Activated T-cell treated with anti-CD3 and anti-CD28 coated beads, Interleukin-2, amount 50 U/mL, for 4 hours (primary cell): ENCODE measurements around the gene DNAJC5. TPM values are rescaled to one million over a fixed set of nuclear protein-coding genes. Genes with fewer than 3 reads are reported as not detected.
A peak's percentile ranks its signal among the peaks of the same experiment; 100 is the strongest.
"Not testable (repeated sequence)": the region's sequence is repeated elsewhere in the genome, so short reads cannot be mapped to it uniquely, and the experiment has no call there.

ENCODE experiments used
- ATAC-seq, 2 donors: fragments of 200-7000 bp; cut with Tn5 transposase; one replicate each; pipeline ENCODE4 v1.10.0; 2021
- DNase-seq: peaks from one replicate; pipeline ENCODE4 v3.0.0-alpha.2; 2020
- H3K27me3 Mint-ChIP-seq: one replicate; pipeline ENCODE4 v1.8.0; 2021; ENCODE audit warnings: low read depth, mixed read lengths
- H3K36me3 Mint-ChIP-seq: one replicate; pipeline ENCODE4 v1.8.0; 2022; ENCODE audit warnings: mixed read lengths; ENCODE audit not compliant: insufficient read depth
- H3K4me1 Mint-ChIP-seq: one replicate; pipeline ENCODE4 v1.8.0; 2021; ENCODE audit warnings: low read depth, mixed read lengths
- H3K4me3 Mint-ChIP-seq: one replicate; pipeline ENCODE4 v1.8.0; 2021; ENCODE audit warnings: mild to moderate bottlenecking, moderate library complexity, mixed read lengths
- H3K9me3 Mint-ChIP-seq: one replicate; pipeline ENCODE4 v1.8.0; 2021; ENCODE audit warnings: mixed read lengths
- total RNA-seq, 3 donors: library from RNA; stranded (reverse); gene quantifications; one replicate each; pipeline ENCODE4 v1.2.1, GENCODE V29; 2021

Gene DNAJC5
- total RNA-seq, 3 donors from 2014 or later, result 37.2 to 38.5 (median 37.8) TPM

- H3K36me3 Mint-ChIP-seq, result peaks cover 10% of the 10 kb centered on the region
- H3K4me1 Mint-ChIP-seq, result peaks cover 71% of the 10 kb centered on the region
- H3K9me3 Mint-ChIP-seq, result no peaks in the 10 kb centered on the region
- H3K4me3 Mint-ChIP-seq, result no peak overlapping the region
- no peak for ATAC-seq
- H3K27me3 Mint-ChIP-seq, result no peaks in the 10 kb centered on the region
- DNase-seq, result no peak
These were observed 5.5 kb downstream of the DNAJC5 start for GRCh38 chr20:63900413-63900812.

DNA sequence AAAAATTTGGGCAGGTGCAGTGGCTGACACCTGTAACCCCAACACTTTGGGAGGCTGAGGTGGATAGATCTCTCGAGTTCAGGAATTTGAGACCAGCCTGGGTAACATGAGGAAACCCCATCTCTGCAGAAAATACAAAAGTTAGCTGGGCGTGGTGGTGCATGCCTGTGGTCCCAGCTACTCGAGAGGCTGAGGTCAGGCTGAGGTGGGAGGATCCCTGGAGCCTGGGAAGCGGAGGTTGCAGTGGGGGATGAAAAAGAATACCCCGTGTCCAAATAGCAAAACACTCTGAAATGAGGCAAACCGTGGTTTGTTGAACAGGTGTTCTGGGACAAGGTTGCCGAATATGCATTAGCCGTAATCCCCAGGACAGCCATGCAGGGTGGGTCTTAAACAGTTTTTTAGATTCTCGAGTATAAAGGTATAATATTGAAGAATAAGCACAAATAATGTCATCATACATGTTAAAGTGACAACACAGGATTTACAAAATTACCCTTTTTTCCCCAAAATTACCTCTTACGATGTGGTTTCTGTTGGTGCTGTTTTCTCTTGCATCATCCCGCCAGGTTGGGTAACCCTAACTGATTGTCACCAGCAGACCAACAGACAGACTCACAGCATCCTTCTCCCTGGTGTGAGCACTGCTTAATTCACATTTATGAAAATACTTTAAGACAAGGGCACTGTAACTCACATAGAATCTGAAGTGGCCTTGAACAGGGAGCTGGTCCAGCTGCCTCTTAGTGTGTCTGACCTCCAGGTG, 9.1 kb downstream of the DNAJC5 start:
- ATAC-seq (no peak), DNase-seq (no peak)
- Mint-ChIP-seq H3K36me3 (peaks cover 6% of the 10 kb centered on the region), H3K4me1 (peaks cover 53% of the 10 kb centered on the region), H3K4me3 (no peak overlapping the region), H3K9me3 (no peaks in the 10 kb centered on the region), H3K27me3 (no peaks in the 10 kb centered on the region)

DNA sequence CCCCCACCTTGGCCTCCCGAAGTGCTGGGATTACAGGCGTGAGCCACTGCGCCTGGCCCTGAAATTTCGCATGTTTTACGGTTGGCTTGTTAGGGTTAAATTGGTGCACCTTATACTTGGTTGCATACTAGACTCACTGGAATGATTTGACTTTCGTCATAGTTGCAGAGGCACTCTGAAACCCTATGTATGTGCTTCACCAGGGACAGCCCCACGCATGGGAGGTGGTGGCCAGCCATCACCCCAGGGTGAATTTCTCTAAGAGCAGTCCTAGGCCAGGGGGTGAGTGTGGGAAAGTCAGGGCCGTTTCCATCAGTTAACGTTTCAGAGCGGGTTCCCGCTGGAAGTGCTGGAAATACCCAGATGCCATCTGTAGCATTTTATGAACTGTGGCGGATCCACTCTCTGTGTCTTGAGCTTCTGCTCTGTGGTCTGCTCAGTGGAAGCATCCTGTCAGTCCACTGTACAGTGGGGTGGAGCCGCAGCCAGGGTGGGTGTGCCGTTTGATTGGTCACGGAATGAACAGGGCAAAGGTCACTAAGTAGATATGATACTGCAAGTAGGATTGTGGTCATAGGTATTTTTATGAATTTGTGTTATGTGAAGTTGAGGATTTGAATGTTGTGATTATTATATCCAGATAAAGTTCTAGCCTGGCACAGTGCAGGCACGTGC, 13.2 kb downstream of the DNAJC5 start:
- DNase-seq, result no peak

DNA sequence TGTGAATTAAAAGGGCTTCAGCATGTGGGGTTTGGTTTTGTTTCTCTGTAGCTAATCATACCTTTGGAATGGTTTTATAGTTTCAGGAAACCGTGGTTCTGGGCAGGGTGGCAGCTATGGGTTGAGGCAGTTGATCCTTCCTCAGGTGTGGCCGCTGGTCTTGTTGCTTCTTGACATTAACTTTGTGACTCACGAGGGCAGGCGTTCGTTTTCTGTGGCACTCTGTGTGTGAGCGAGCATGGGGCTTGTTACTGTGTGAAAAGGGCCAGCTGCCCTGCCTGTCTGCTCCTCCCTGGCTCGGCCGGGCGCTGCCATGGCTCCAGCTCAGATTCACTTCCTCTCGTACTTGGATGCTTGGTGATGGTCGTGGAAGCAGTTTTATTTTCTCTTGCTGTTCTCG, 16.2 kb downstream of the DNAJC5 start:
- H3K9me3 Mint-ChIP-seq, result peaks cover 1% of the 10 kb centered on the region
- ATAC-seq (no peak), DNase-seq (no peak)
- peaks cover 39% of the 10 kb centered on the region for H3K4me1 Mint-ChIP-seq
- H3K4me3 Mint-ChIP-seq, result no peak overlapping the region
- H3K36me3 Mint-ChIP-seq, result peaks cover 10% of the 10 kb centered on the region
- H3K27me3 Mint-ChIP-seq, result no peaks in the 10 kb centered on the region

More for the DNA sequence above, 13.2 kb downstream of the DNAJC5 start:
- Mint-ChIP-seq H3K27me3 (no peaks in the 10 kb centered on the region), H3K4me1 (peaks cover 50% of the 10 kb centered on the region), H3K36me3 (peaks cover 4% of the 10 kb centered on the region), H3K4me3 (no peak overlapping the region), H3K9me3 (no peaks in the 10 kb centered on the region)
- ATAC-seq, result no peak

DNA sequence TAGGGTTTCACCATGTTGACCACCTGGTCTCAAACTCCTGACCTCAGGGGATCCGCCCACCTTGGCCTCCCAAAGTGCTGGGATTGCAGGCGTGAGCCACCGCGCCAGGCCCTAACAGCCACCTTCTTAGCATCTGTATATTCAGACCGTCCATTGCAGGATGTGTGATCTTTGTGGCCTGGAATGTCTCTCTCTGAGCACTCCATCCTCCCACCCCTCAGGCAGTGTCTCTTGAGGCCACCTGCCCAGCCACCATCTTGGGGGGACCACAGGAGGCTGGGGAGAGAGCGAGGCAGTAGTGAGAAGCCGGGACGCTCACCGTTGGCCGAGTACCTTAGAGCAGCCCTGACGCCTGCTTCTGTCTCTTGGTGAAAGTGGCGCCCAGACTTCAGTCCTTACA, 18.8 kb downstream of the DNAJC5 start:
- no peak for ATAC-seq
- Mint-ChIP-seq H3K27me3 (no peaks in the 10 kb centered on the region), H3K4me1 (peaks cover 35% of the 10 kb centered on the region), H3K36me3 (peaks cover 20% of the 10 kb centered on the region), H3K4me3 (no peak overlapping the region), H3K9me3 (peaks cover 3% of the 10 kb centered on the region)
- DNase-seq, result no peak

DNA sequence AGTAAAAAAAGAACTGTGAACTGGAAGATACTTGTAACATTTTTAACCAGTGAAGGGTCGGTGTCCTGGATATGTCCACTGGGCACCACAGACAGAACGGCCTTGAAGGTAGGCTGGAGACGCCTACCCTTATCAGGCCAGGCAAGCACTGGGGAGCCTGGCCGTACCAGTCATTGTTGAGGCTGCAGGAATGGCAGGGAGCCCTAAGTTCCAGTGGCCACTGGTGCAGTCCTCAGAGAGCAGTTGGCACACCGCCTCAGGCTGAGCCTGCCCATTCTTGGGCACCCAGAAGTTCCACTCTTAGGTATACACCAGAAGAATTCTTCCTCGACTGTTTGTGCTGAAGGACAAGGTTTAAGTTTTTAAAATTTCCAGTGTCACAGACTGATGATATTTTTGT, 20.5 kb downstream of the DNAJC5 start:
- Mint-ChIP-seq H3K27me3 (no peaks in the 10 kb centered on the region), H3K4me3 (no peak overlapping the region), H3K9me3 (peaks cover 3% of the 10 kb centered on the region), H3K4me1 (peaks cover 27% of the 10 kb centered on the region), H3K36me3 (peaks cover 19% of the 10 kb centered on the region)
- ATAC-seq (no peak), DNase-seq (no peak)

DNA sequence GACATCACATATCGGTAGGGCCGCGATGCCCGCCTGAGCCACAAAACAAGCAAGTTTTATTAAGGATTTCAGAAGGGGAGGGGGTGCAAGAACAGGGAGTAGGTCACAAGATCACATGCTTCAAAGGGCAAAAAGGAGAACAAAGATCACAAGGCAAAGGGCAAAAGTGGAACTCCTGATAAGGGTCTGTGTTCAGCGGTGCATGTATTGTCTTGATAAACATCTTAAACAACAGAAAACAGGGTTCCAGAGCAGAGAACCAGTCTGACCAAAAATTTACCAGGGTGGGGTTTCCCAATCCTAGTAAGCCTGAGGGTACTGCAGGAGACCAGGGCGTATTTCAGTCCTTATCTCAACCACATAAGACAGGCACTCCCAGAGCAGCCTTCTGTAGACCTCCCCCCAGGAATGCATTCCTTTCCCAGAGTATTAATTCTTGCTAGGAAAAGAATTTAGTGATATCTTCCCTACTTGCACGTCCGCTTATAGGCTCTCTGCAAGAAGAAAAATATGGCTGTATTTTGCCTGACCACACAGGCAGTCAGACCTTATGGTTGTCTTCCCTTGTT, 21.5 kb downstream of the DNAJC5 start:
- H3K27me3 Mint-ChIP-seq, H3K9me3 Mint-ChIP-seq, ATAC-seq: not testable (repeated sequence)

DNA sequence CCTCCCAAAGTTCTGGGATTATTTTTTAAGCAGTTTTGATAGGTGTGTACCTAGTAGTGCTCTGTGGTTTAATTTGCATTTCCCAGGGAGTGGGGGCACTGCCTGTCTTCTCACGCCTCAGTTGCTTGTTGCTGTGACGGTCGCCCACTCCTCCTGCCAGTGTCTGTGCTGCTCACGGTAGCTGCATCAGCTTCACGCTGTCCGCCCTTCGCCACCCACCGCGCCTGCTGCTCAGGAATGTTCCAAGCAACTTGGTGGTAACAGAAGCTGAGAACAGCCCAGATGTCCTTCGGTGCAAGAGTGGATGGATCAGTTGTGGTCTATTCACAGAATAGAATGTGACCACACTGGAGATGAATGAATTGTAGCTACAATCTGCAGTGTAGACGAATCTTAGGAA, 22.9 kb downstream of the DNAJC5 start:
- no peak overlapping the region for H3K4me3 Mint-ChIP-seq
- peaks cover 14% of the 10 kb centered on the region for H3K4me1 Mint-ChIP-seq
- H3K9me3 Mint-ChIP-seq, result peaks cover 3% of the 10 kb centered on the region
- ATAC-seq (peak in 1 of 2 donors; percentile 60), DNase-seq (no peak)
- H3K36me3 Mint-ChIP-seq, result peaks cover 19% of the 10 kb centered on the region
- H3K27me3 Mint-ChIP-seq, result no peaks in the 10 kb centered on the region

More for the DNA sequence above, 21.5 kb downstream of the DNAJC5 start:
- not testable (repeated sequence) for H3K4me3 Mint-ChIP-seq, DNase-seq
- peaks cover 19% of the 10 kb centered on the region for H3K36me3 Mint-ChIP-seq
- H3K4me1 Mint-ChIP-seq, result peaks cover 18% of the 10 kb centered on the region

- Mint-ChIP-seq H3K4me3 (no peak overlapping the region), H3K36me3 (peaks cover 19% of the 10 kb centered on the region)
These were observed 24.2 kb downstream of the DNAJC5 start for GRCh38 chr20:63919130-63919529.

GRCh38 chr20:63920226-63920625, 25.3 kb downstream of the DNAJC5 start:
- H3K36me3 Mint-ChIP-seq, result peaks cover 15% of the 10 kb centered on the region
- no peak for ATAC-seq

More at GRCh38 chr20:63919130-63919529, 24.2 kb downstream of the DNAJC5 start:
- Mint-ChIP-seq H3K9me3 (peaks cover 3% of the 10 kb centered on the region), H3K4me1 (peaks cover 15% of the 10 kb centered on the region), H3K27me3 (no peaks in the 10 kb centered on the region)
- ATAC-seq (no peak), DNase-seq (no peak)

DNA sequence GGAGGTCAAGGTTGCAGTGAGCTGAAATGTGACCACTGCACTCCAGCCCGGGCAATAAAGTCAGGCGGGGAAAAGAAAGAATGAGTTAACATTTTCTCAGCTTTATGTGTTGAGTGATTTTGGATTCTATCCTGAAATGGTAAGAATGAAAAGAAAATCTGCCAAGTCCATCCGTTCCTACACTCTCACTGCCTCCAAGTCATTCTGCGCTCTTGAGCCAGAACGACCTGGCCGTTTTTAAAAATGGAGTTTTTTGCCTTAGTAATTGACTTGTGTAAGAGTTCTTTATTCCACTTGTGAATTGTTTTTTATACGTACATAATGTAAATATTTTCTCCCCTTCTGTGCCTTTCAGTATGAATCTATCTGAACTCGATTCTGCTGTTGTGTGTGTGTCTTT, 28.7 kb downstream of the DNAJC5 start:
- ATAC-seq (no peak), DNase-seq (no peak)
- no peaks in the 10 kb centered on the region for H3K27me3 Mint-ChIP-seq
- H3K36me3 Mint-ChIP-seq, result peaks cover 10% of the 10 kb centered on the region
- H3K4me1 Mint-ChIP-seq, result peaks cover 7% of the 10 kb centered on the region
- no peak overlapping the region for H3K4me3 Mint-ChIP-seq
- no peaks in the 10 kb centered on the region for H3K9me3 Mint-ChIP-seq

More at GRCh38 chr20:63920226-63920625, 25.3 kb downstream of the DNAJC5 start:
- peaks cover 10% of the 10 kb centered on the region for H3K4me1 Mint-ChIP-seq
- no peaks in the 10 kb centered on the region for H3K27me3 Mint-ChIP-seq
- H3K9me3 Mint-ChIP-seq, result peaks cover 3% of the 10 kb centered on the region
- DNase-seq, result no peak
- no peak overlapping the region for H3K4me3 Mint-ChIP-seq

DNA sequence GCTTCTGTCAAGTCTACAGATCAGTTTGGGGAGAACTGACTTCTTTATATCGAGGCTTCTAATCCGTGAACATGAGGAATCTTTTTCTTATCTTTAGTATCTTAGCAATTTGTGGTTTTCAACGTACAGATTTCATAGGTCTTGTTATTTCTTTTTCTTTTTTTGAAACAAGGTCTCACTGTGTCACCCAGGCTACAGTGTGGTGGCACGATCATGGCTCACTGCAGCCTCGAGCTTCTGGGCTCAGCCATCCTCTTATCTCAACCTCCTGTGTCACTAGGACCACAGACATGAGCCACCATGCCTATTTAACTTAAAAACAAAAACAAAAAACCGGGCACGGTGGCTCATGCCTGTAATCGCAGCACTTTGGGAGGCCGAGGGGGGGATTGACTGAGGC, 29.3 kb downstream of the DNAJC5 start:
- no peaks in the 10 kb centered on the region for H3K9me3 Mint-ChIP-seq
- no peak for DNase-seq
- peaks cover 7% of the 10 kb centered on the region for H3K4me1 Mint-ChIP-seq
- no peak overlapping the region for H3K4me3 Mint-ChIP-seq
- peaks cover 13% of the 10 kb centered on the region for H3K36me3 Mint-ChIP-seq
- no peak for ATAC-seq
- H3K27me3 Mint-ChIP-seq, result no peaks in the 10 kb centered on the region

GRCh38 chr20:63926298-63926697, 31.4 kb downstream of the DNAJC5 start:
- Mint-ChIP-seq H3K9me3 (no peaks in the 10 kb centered on the region), H3K4me1 (peaks cover 7% of the 10 kb centered on the region), H3K36me3 (peaks cover 17% of the 10 kb centered on the region), H3K4me3 (no peak overlapping the region), H3K27me3 (no peaks in the 10 kb centered on the region)
- DNase-seq, result no peak
- ATAC-seq, result no peak

GRCh38 chr20:63929071-63929470, 34.1 kb downstream of the DNAJC5 start:
- DNase-seq (no peak), ATAC-seq (no peak)
- Mint-ChIP-seq H3K27me3 (no peaks in the 10 kb centered on the region), H3K36me3 (peaks cover 25% of the 10 kb centered on the region), H3K9me3 (no peaks in the 10 kb centered on the region), H3K4me1 (peaks cover 2% of the 10 kb centered on the region), H3K4me3 (no peak overlapping the region)
